Activated naive CD4-positive, alpha-beta T cell treated with Interleukin-2 at 50 U/mL for 16 hours (primary cell): ENCODE measurements around the gene MAP1S.

Experiments
- DNase-seq: peaks from one replicate; pipeline ENCODE4 v3.0.0-alpha.2; 2020

MAP1S gene, protein sequence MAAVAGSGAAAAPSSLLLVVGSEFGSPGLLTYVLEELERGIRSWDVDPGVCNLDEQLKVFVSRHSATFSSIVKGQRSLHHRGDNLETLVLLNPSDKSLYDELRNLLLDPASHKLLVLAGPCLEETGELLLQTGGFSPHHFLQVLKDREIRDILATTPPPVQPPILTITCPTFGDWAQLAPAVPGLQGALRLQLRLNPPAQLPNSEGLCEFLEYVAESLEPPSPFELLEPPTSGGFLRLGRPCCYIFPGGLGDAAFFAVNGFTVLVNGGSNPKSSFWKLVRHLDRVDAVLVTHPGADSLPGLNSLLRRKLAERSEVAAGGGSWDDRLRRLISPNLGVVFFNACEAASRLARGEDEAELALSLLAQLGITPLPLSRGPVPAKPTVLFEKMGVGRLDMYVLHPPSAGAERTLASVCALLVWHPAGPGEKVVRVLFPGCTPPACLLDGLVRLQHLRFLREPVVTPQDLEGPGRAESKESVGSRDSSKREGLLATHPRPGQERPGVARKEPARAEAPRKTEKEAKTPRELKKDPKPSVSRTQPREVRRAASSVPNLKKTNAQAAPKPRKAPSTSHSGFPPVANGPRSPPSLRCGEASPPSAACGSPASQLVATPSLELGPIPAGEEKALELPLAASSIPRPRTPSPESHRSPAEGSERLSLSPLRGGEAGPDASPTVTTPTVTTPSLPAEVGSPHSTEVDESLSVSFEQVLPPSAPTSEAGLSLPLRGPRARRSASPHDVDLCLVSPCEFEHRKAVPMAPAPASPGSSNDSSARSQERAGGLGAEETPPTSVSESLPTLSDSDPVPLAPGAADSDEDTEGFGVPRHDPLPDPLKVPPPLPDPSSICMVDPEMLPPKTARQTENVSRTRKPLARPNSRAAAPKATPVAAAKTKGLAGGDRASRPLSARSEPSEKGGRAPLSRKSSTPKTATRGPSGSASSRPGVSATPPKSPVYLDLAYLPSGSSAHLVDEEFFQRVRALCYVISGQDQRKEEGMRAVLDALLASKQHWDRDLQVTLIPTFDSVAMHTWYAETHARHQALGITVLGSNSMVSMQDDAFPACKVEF

DNA sequence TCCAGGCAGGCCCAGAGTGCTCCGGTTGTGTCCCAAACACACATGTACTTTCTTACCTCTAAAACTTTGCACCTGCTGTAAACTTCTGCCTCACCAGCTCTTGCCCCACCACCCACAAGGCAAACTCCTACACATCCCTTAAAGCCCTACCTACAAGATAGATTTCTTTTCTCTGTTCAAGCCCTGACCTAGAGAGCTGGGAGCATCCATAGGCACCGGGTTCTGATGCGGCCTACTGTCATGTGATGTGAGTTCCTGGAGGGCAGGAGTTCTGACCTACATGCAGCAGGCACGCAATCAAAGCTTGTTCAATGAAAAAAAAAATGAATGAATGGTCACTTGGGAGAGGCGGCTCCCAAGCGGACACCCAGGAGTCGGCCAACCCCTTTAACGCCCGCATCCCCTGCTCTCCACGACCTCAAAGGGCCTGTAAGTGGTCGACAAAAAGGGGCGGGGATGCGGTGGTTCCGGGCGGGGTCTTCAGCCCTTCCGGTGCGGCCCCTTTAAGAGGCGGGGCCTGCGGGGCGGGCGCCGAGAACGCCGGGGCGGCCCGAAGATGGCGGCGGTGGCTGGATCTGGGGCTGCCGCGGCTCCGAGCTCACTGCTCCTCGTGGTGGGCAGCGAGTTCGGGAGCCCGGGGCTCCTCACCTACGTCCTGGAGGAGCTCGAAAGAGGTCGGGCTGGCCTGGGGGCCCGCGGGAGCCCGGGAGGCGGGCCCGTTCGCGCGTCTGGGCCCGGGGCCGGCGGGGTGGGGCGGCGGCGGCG, at the start of gene MAP1S:
Gene MAP1S (plus strand): TSS at position 534 of the 765 bp plus-strand sequence. CDS start 23 bp downstream, at position 557.
- DNase-seq, result peak; percentile 73

DNA sequence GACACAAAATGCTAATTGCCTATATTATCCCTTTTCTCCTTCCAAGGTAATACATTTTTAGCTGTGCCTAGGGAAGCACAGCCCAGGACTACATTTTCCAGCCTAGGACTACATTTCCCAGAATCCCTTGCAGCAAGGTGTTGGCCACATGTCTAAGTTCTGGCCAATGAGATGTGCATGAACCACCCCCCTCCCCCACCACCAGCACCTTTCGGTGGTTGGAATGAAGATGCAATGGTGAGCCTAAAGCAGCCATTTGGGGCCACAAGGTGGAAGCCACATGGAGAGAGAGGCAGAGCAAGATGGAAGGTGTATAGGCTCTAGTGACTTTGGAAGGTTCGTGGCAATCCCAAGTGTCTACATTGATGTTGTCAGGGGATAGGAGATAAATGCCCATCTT, 47.4 kb upstream of the MAP1S start:
- DNase-seq, result peak; percentile 11

DNA sequence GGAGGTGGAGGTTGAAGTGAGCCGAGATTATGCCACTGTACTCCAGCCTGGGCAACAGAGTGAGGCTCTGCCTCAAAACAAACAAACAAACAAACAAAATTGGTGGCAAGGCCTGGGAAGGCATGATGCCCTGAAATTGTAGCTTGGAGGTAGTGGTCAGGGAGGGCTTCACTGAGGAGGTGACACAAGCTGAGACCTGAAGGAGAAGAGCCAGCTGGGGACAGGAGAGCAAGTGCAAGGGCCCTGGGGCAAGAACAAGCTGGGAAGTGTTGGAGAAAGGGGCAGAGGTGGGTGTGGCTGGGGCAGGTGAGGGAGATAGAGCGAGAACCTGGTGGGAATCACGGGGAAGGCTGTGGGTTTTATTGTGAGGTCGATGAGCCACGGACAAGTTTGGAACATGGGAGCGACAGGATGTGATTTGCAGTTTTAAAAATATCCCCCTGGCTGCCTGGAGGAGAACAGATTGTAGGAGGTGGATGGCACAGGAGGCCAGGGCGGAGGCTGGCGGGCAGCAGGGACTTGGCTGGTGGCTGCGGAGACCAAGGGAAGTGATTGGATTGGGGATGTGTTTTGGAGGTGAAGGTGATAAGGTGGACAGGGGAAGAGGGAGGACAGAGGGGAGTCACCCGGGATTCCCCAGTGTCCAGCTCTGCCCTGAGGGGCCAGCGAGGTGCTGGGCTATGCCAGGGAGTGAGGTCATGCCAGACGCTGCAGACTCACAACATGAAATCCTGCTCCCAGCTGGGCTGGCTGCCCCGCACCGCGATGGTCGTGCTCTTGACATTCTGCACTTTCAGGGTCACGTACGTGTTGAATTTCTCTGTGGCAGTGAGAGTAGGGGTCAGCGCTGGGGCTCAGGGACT, 45.1 kb upstream of the MAP1S start:
- DNase-seq, result no peak

DNA sequence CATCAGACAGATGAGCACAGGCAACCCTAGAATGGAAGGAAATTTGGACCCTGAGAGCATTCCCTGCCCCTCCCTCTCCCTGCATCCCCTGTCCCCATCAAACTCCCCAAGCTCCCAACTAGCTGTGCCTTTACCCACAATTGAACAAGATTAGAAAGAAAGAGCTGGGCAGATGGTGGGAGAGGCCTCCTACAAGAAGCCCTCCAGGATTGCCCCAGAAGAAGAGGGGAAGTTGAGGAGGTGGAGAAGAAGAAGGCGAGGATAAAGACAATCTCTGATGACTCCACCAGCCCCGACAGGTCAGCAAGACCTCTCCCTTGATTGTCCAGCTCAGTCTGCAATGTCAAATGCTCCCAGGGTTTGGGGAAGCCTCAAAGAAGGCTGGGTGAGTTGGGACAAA, 43.0 kb upstream of the MAP1S start:
- no peak for DNase-seq

DNA sequence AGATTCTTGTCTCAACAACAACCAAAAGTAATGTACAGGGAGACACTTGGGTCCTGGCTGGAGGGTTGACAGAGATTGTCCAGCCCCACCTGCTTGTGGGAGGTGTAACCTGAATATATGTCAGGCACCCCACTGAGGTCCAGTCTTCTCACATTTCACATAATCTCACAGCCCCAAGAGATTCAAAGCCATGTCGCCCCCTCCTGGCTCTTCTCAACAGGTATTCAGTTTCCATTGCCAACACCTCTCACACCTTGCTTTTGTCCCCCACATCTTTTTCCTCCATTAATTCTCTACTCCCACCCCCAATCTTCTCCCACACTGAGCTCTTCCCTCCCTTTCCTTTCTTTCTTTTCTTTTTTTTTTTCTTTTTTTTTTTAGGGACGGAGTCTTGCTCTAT, 42.3 kb upstream of the MAP1S start:
- DNase-seq, result no peak

DNA sequence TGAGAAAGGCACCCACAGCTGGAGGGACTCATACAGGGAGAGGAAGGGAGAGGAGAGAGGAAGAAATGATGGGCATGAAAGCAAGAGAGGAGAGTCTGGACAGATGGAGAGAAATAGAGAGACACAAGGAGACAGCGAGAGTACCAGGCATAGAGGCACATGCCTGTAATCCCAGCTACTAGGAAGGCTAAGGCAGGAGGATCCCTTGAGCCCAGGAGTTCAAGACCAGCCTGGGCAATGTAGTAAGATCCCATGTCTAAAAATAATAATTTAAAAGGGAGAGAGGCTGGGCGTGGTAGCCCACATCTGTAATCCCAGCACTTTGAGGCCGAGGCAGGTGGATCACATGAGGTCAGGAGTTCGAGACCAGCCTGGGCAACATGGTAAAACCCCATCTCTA, 40.4 kb upstream of the MAP1S start:
- no peak for DNase-seq

DNA sequence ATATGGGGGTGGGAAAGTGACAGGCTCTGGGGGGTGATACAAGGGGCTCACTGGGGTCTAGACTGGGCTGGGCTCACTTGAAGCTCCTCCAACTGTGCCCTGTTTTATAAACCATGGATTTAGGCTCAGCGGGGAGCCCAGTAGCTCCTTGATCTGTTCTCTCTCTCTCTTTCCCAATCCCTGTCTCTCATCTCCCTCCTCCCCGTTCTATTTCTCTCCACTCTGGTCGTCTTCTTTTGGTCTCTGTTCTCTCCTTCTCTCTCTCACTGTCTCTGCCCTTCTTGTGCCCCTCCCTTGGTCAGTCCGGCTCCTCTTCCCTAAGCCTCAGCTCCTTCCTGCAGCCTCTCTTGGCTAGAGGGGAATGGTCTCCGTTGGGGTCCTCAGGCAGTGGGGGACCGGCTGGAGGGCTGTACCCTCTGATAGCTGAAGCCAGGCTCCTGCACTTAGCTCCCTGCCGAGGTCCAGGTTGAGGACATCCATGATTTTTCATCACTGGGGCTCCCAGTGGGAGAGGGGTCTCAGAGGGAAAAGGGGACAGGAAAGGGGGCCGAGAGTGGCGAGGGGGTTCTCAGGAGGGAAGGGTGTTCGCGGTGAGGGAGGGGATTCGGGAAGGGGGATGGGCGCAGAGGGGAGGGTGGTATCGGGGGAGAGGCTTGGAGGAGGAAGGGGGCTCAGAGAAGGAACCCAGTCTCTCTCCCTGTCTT, 39.6 kb upstream of the MAP1S start:
- no peak for DNase-seq

DNA sequence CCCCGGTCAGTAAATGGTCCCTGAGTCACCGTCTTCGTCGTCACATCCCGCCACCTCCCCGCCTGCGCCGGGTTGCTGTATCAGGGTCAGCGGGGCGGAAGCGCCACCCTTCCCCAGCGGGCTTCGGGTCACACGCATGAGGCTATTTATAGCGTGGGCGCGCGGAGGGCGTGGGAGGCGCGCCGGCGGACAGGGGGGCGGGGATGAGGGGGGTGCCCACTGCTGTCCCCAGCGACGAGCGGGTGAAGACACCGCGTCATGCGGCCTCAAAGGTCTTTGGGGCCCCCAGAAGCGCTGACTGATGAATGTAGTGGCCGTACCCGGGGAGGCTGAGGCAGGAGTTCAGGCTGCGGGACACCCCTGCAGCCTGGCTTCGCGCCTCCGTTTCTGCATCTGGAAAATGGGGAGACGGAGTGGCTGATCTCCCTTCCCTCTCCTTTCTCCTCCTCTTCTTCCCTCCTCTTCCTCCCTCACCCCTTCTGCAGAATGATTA, 39.0 kb upstream of the MAP1S start:
- DNase-seq, result peak; percentile 47

DNA sequence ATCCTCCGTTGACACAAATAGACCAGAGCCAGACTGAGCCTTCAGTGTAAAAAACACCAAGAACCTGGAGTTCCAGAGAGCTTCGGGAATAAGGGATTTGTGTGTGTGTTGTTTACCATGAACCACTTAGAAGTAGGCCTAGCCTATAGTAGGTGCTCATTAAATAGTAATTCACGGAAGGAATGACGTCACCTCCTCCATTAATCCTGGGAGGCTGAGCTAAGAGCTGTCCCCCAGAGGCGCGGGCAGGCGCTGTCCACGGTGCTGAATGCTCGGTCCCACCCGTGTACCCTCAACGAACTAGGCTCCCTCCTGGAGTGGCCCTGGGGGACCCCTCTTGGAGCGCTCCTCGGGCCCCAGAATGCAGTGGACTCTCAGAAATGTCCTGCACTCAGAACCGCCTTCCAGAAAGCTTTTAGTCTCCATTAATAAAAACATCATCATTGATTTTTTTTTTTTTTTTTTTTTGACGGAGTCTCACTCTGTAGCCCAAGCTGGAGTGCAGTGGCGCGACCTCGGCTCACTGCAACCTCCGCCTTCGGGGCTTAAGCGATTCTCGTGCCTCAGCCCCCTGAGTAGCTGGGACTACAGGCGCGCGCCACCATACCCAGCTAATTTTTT, 37.7 kb upstream of the MAP1S start:
- DNase-seq, result peak; percentile 29

DNA sequence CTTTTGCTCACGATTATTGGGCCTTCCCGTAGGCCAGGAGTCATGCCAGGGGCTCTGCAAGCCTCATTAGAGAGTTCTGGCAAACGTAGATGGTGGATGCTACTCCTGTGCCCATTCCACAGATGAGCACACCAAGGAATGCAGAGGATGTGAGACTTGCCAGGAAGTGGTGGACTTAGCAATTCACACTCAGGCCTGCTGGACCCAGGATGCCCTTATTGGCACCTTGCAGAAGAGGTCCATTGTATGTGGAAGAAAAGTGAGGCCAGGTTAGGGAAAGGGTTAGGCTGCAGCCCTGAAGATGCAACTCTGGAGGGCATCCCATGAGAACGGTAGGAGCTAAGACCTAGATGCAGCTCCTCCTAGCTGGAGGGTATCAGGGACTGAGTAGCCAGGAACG, 37.0 kb upstream of the MAP1S start:
- no peak for DNase-seq

DNA sequence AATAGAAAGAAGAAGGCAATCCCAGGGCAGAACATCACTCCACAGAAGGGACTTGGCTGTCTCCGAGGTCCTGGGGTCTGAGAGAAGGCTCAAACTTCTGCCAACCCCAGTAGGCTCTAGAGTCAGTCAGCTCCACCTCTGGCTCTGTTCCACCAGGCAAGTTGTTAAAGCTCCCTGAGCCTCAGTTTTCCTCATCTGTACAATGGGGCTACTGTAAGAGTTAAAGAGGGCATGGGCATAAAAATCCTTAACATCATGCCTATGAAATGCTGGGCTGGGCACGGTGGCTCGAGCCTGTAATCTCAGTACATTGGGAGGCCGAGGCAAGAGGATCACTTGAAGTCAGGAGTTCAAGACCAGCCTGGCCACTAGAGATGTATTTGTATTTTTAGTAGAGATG, 36.2 kb upstream of the MAP1S start:
- DNase-seq, result no peak

DNA sequence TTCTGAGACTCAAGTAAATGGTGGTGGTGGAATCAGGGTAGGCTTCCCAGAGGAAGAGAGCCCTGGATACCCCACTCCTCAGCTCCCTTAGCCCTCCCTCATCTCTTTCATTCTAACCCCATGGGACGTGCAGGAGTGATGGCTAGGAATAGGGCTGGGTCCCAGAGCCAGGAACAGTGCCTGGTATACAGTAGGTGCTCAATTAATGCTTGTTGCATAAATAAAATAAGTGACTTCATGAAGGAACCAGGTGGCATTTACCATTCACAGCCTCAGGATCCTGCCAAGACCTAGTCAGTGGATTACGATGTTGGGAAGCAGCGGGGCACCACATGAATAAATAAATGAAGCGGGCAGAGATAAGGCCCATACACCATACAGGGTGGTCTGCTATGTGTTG, 35.0 kb upstream of the MAP1S start:
- no peak for DNase-seq

DNA sequence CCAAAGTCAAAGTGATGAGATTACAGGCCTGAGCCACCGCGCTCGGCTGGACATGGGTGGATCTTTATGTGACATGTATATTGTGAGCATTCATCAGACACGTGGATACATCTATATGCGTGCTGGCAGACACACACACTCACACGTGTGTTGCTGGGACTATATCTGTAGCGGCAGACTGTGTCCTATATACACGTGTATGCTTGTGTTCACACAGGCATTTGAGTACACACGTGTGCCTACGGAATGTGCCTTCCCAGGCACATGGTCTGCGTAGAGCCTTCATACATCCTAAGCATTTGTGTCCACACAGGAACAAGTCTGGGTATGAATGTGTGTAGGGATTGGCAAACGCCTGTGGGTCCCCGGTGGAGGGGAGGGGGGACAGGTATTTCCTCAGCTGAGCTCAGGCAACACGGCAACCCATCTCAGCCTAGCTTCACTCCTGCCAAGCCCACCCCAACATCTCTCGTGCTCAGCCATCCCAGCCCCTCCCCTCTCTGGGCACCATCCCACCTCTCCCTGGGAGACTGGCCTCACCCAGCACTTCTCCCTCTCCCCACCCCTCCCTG, 33.7 kb upstream of the MAP1S start:
- no peak for DNase-seq

DNA sequence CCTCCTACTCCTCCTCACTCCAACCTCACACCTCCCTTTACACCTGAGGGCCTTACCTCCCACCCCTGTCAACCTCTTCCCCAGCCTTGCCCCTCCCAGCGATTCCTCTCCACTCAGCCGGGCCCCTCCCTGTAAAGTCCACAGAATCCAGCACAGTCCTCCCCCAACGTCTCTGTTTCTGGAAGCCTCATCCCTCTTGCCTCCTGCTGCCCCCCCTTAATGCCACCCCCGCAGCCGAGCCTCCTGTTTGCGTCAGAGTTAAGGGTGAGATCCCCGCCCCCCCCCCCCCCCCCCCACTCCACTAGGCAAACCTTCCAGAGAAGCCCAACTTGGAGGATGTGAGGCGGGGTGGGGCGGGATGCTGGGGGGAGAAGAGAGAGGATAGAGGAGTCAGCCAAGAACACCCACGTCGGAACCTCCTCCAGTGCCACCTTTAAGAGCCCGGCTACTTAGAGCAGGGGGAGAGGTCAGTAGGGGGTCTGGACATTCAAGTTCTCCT, 33.2 kb upstream of the MAP1S start:
- no peak for DNase-seq

DNA sequence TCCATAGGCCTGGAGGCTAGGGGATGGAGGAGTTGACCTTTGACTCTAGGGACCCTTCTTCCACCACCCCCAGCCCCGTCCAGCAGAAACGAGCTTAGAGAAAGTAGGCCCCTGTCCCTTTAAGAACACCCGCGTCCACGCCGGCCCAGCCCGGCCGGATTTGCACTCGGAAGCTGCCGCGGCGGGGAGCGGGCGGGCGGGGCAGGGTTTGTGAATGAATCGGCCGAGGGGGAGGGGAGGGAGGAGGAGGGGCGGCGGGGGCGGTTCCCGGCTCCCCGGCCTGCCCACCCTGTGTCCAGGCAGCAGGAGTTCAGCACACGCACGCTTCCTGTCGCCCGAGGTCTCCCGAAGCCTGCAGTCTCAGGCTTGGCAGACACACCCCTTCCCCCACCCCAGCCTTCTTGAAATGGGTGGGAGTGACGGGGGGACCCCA, 32.7 kb upstream of the MAP1S start:
- no peak for DNase-seq

DNA sequence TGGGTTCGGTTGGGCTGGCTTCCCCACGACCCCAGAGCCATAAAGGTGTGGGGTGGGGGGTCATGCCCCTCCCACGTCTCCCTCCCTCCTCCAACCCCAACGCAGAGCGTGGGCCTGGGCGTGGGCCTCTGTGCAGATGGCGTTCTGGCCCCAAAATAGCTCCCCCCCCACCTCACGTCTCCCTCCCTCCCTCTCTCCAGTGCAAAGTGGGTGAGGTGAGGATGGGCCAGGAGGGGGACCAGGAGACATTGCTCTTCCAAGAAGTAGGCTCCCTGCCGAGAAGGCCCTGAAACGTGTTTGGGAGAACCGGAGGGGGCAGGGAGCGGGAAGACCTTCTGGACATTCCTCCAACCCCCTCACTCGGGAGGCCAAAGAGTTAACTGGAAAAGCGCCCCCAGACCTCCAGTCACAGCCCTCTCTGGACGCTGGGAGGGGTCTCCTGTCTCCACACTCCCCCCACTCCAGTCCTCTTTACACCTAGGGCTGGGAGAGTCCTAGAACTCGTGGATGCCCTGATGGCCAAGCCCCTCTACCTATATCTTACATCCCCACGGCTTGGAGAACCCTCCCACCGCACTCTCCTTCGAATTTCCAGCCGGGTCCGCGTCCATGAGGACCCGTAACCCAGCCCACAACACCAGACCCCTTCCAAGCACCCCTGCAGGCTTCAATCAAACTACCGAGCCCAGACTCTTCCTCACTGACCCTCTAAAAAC, 32.0 kb upstream of the MAP1S start:
- no peak for DNase-seq

DNA sequence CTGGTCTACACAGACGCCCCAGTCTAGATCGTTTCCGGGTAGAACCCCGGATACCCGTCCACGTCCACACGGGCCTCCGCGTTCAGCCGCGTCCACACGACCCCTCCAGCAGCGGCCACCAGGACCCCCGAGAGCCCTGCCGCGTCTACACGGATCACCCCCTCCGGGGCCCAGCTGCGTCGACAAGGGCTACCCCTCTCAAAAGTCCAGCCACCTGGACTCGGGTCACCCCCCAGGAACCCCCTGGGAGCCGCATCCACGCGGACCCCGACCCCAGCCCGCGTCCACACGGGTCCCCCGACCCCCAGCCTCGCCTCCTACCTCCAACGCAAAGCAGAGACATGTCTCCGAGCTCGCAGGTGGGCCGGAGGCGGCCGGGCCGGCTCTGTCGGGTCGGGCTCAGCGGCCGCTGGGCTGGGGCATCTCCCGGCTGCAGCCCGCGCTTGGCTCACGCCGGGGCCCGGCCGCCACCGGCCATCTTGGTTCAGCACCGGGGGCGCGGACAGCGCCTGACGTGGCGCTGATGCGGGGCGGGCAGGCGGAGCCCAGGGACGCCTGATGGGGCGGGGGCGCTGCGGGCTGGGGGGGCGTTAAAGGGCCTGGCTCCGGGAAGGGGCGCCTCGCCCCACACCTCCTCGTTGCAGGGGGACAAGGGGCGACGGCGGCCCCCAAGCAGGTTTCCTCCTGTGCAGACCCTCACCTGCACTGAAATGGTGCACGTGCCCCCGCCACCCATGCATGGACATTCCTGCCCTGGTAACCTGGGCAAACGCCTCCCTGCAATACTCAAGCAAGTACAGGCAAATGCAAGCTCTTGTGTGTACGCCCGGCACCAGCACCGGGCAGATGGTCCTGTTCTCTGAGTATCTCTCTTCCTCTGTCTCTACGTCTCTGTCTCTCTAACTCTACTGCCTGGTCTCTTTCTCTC, 31.2 kb upstream of the MAP1S start, which contains the start of gene UNC13A:
Gene UNC13A (minus strand): TSS at position 498 of the 928 bp plus-strand sequence. CDS start 155 bp downstream, at position 343.
- DNase-seq, result peak; percentile 52
